ENCODE results near the gene SUPT3H.

The SUPT3H gene

GRCh38 chr6:44800171-44800783 is 577.5 kb downstream of the SUPT3H start:
- H3K4me3 ChIP-seq (ENCODE audit: low read depth, low read length): peak overlapping the region; percentile 27
- H3K27ac ChIP-seq: peak overlapping the region; percentile 93
- peak; percentile 90 for DNase-seq
- peak; percentile 38; the same call in 1 of the 2 replicates for TF ChIP-seq CTCF (IDR thresholded peaks at IDR 0.05; ENCODE audit: low read depth, low read length)
- no peaks in the 10 kb centered on the region for H3K36me3 ChIP-seq
- no peaks in the 10 kb centered on the region for H3K27me3 ChIP-seq (ENCODE audit: insufficient read depth, low read depth, severe bottlenecking)
- H3K9me3 ChIP-seq (ENCODE audit: severe bottlenecking): peaks cover 2% of the 10 kb centered on the region

- Histone ChIP-seq H3K4me3 (ENCODE audit: low read depth, low read length) (no peak overlapping the region), H3K9me3 (ENCODE audit: severe bottlenecking) (peaks cover 2% of the 10 kb centered on the region), H3K36me3 (no peaks in the 10 kb centered on the region), H3K27ac (no peak overlapping the region), H3K27me3 (ENCODE audit: insufficient read depth, low read depth, severe bottlenecking) (no peaks in the 10 kb centered on the region)
- DNase-seq: no peak
- TF ChIP-seq CTCF (IDR thresholded peaks at IDR 0.05; ENCODE audit: low read depth, low read length): no peak
These were observed 580.0 kb downstream of the SUPT3H start for GRCh38 chr6:44797746-44798145.

DNA sequence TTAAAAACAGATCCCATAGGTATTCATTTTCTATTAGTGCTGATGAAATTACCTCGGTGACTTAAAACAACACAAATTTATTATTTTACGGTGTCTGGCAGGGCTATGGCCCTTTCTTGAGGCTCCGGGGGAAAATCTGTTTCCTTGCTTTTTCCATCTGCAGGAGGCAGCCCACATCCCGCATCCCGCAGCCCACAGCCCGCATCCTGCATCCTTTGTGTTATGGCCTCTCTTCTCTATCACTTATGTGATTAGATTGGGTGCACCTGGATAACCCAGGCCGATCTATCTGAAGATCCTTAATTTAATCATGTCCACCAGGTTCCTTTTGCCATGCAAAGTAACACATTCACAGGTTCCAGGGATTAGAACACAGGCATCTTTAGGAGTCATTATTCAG is 582.4 kb downstream of the SUPT3H start:
- no peak for DNase-seq

DNA sequence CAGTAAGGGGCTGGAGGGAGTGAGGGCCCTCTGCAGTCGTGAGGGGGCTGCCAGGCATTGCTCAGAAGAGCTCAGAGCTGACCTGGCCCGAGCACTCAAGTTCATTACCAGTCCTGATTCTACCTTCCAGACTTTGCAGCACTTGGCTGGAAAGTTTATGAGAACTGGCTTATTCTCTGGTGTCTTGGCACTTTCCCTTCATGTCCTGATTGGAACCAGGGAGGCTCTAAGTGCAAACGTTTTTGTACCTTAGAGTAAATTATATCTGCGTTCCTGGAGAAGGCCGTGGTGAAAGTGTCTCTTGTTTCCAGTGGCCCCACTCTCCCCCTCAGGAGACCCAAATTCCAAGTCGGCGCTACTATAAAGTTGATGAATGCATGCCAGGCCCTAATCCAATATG is 587.9 kb downstream of the SUPT3H start:
- Histone ChIP-seq H3K36me3 (no peaks in the 10 kb centered on the region), H3K27ac (no peak overlapping the region), H3K4me3 (ENCODE audit: low read depth, low read length) (no peak overlapping the region), H3K27me3 (ENCODE audit: insufficient read depth, low read depth, severe bottlenecking) (no peaks in the 10 kb centered on the region), H3K9me3 (ENCODE audit: severe bottlenecking) (peaks cover 22% of the 10 kb centered on the region)
- TF ChIP-seq CTCF (IDR thresholded peaks at IDR 0.05; ENCODE audit: low read depth, low read length): no peak
- no peak for DNase-seq

More for the DNA sequence above, 582.4 kb downstream of the SUPT3H start:
- no peak for TF ChIP-seq CTCF (IDR thresholded peaks at IDR 0.05; ENCODE audit: low read depth, low read length)
- Histone ChIP-seq H3K27ac (no peak overlapping the region), H3K36me3 (no peaks in the 10 kb centered on the region), H3K27me3 (ENCODE audit: insufficient read depth, low read depth, severe bottlenecking) (no peaks in the 10 kb centered on the region), H3K4me3 (ENCODE audit: low read depth, low read length) (no peak overlapping the region), H3K9me3 (ENCODE audit: severe bottlenecking) (peaks cover 7% of the 10 kb centered on the region)

- H3K4me3 ChIP-seq (ENCODE audit: low read depth, low read length): no peak overlapping the region
- H3K27ac ChIP-seq: no peak overlapping the region
- no peak for TF ChIP-seq CTCF (IDR thresholded peaks at IDR 0.05; ENCODE audit: low read depth, low read length)
- H3K27me3 ChIP-seq (ENCODE audit: insufficient read depth, low read depth, severe bottlenecking): no peaks in the 10 kb centered on the region
- DNase-seq: no peak
- no peaks in the 10 kb centered on the region; the same call in 1 of the 2 replicates for H3K36me3 ChIP-seq
- peaks cover 29% of the 10 kb centered on the region for H3K9me3 ChIP-seq (ENCODE audit: severe bottlenecking)
These were observed 588.7 kb downstream of the SUPT3H start for GRCh38 chr6:44789061-44789460.

Data from WERI-Rb-1 (cell line).